Pancreas (tissue), 8 donors: ENCODE measurements around the gene SPATS2L. TPM values are rescaled to one million over a fixed set of nuclear protein-coding genes. Genes with fewer than 3 reads are reported as not detected.

Experiments used
- polyA plus RNA-seq, 2 donors: library from polyadenylated mRNA; stranded (reverse); fragments of 200-250 nt; gene quantifications; one replicate each; pipeline ENCODE4 v1.2.3, GENCODE V29; 2013
- total RNA-seq, 6 donors: library from RNA; stranded (reverse); fragmentation: NEBNext Ultra II Directional in 4 of 6; extraction: Animal tissue kit (Norgen Biotek cat#: 25700) in 4 of 6; gene quantifications; one replicate each; pipeline versions ENCODE4 v1.2.1 to v1.2.4, GENCODE V29; 2021 to 2023
- donor health status: healthy with polysubstance abuse.
- donor health status: DM: no; HTN: no; CAD: no; lungs with moderate emphysema.
- donor health status: DM: no; HTN: no; CAD: no.
- donor health status: Bipolar disorder and iron deficiency.
- donor health status: DM: yes; HTN: yes; CAD: no.
- donor health status: DM: no; HTN: no; CAD: no.
- donor health status: DM: no; HTN: no; CAD: no.
- donor health status: DM: yes; HTN: yes; CAD: no.

The SPATS2L gene
- total and polyA plus RNA-seq, 8 donors, result 28.8 to 87.0 (median 40.8) TPM

Other genes starting within 250 kb of the SPATS2L start
- gene KCTD18, start 203.4 kb downstream of the SPATS2L start, total RNA-seq, result 10 to 100 TPM in 3 of 6 donors, 1 to 10 TPM in 3; 8.9 to 13.5 (median 10.3) TPM
- 1 to 10 TPM; 5.0 to 8.1 TPM for gene KCTD18, start 203.4 kb downstream of the SPATS2L start, polyA plus RNA-seq
- gene SGO2, start 219.5 kb downstream of the SPATS2L start, total RNA-seq, result under 1 TPM; 0.38 to 0.83 (median 0.65) TPM
- gene SGO2, start 219.5 kb downstream of the SPATS2L start, polyA plus RNA-seq, result under 1 TPM; 0.27 to 0.49 TPM